Heart right ventricle (tissue), 16 donors: ENCODE data around the gene CARD9. TPM values are rescaled to one million over a fixed set of nuclear protein-coding genes. Genes with fewer than 3 reads are reported as not detected.

Experiments
- ATAC-seq, 8 donors: fragments of 200-7000 bp; cut with Tn5 transposase; one replicate each; pipeline ENCODE4 v1.9.1; 2020; ENCODE audit warnings: mild to moderate bottlenecking in 8 of 8, moderate library complexity in 8 of 8, moderate number of reproducible peaks in 1 of 8
- DNase-seq, 2 donors: peaks; one replicate each; pipeline ENCODE4 v3.0.0-alpha.2; 2020
- H3K27ac ChIP-seq, 10 donors: fragments of 200-600 bp; sonication (generic) in 2 of 10; one replicate each; pipeline versions ENCODE4 v1.5.0 to v1.8.0; 2020 to 2022; ENCODE audit warnings: mild to moderate bottlenecking in 3 of 10
- H3K27me3 ChIP-seq, 7 donors: fragments of 200-600 bp; one replicate each; pipeline ENCODE4 v1.8.0; 2021 to 2022; ENCODE audit warnings: mild to moderate bottlenecking in 2 of 7
- H3K36me3 ChIP-seq, 9 donors: fragments of 200-600 bp; sonication (generic) in 1 of 9; one replicate each; pipeline versions ENCODE4 v1.5.0 to v1.8.0; 2020 to 2022; ENCODE audit warnings: mild to moderate bottlenecking in 2 of 9
- H3K4me1 ChIP-seq, 9 donors: fragments of 200-600 bp; sonication (generic) in 1 of 9; one replicate each; pipeline versions ENCODE4 v1.5.0 to v1.8.0; 2020 to 2022; ENCODE audit warnings: mild to moderate bottlenecking in 4 of 9
- H3K4me3 ChIP-seq, 10 donors: fragments of 200-600 bp; sonication (generic) in 2 of 10; one replicate each; pipeline versions ENCODE4 v1.5.0 to v1.8.0; 2020 to 2022; ENCODE audit warnings: mild to moderate bottlenecking in 7 of 10, moderate library complexity in 2 of 10
- H3K9me3 ChIP-seq, 11 donors: fragments of 200-600 bp in 10 of 11; sonication (generic) in 2 of 11; one replicate each; pipeline versions ENCODE4 v1.5.0 to v1.8.0; 2013 to 2022; ENCODE audit warnings: mild to moderate bottlenecking in 2 of 11, control low read depth in 1 of 11, moderate library complexity in 1 of 11
- CTCF ChIP-seq, 9 donors: fragments of 200-600 bp; sonication (generic) in 2 of 9; IDR thresholded peaks; one replicate each; pipeline versions ENCODE4 v1.5.0 to v1.8.0; 2021 to 2022; ENCODE audit warnings: antibody characterized with exemption in 9 of 9, mild to moderate bottlenecking in 5 of 9, moderate library complexity in 1 of 9
- WGBS, 2 donors: extraction: QIAGEN DNeasy Blood & Tissue Kit; methylation state at CpG; one replicate each; pipeline ENCODE4 v1.1.7; 2013; ENCODE audit warnings: inconsistent platforms in 1 of 2; 5-methylcytosine and 5-hydroxymethylcytosine counted together
- intact Hi-C, 10 donors: fragments of 100-400 bp; cut with DNase I; formaldehyde crosslinking; loops; one replicate each; pipeline versions ENCODE4 v1.11.1 to v1.14.2; 2022
- polyA plus RNA-seq, 2 donors: library from polyadenylated mRNA; stranded (reverse); fragments of 200-250 nt; gene quantifications; one replicate each; pipeline ENCODE4 v1.2.3, GENCODE V29; 2013
- total RNA-seq, 10 donors: library from RNA; stranded (reverse); fragmentation: NEBNext Ultra II Directional in 3 of 10; extraction: Animal tissue kit (Norgen Biotek cat#: 25700) in 3 of 10; gene quantifications; one replicate each; pipeline versions ENCODE4 v1.2.1 to v1.2.4, GENCODE V29; 2021 to 2023
- donor health status: Arrhythmogenic right ventricular cardiomyopathy.
- donor health status: ischemic (EF 13 %, LVEDD 7.1; RV severe dilation, severe dysfunction).
- donor health status: healthy with polysubstance abuse.
- donor health status: DM: no; HTN: yes; CAD: no.
- donor health status: DM: no; HTN: no; CAD: no.
- donor health status: ischemic (EF 25% LVEDD 6.9; RV normal size, moderate dysfunction).
- donor health status: ischemic (EF 25% LVEDD 5.7; RV mildly dilated, moderate dysfunction).
- donor health status: healthy.
- donor health status: DM: yes; HTN: yes; CAD: no.
- donor health status: Ischemic cardiomyopathy.
- donor health status: ischemic (EF 35%, LVEDD 5.7; RV mildly dilated, moderate dysfunction).
- donor health status: nonischemic (EF 11% LVEDD 7.7; RV severe dilation, severe dysfunction).
- donor health status: DM: yes; HTN: yes; CAD: no.
- donor health status: PGD.
- donor health status: ischemic (EF 29% LVEDD 5.4; RV normal size, mild dysfunction).
- donor health status: nonischemic (EF 23%, LVEDD 6.1; RV moderate dilation, normal function).

Gene CARD9
- total and polyA plus RNA-seq, 12 donors: 0.21 to 2.0 (median 1.1) TPM; not detected in 1

DNA sequence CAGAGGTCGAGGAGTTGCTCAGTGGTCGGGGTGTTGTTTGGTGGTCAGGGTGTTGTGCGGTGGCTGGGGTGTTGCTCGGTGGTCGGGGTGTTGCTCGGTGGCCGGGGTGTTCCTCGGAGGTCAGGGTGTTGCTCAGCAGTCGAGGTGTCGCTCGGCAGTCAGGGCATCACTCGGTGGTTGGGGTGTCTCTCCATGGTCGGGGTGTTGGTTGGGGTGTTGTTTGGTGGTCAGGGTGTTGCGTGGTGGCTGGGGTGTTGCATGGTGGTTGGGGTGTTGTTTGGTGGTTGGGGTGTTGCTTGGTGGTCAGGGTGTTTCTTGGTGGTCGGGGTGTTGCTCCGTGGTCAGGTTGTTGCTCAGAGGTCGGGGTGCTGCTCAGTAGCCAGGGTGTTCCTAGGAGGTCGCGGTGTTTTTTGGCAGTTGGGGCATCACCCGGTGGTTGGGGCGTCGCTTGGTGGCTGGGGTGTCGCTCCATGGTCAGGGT, 57.2 kb downstream of the CARD9 start:
- Histone ChIP-seq H3K4me1 (no peaks in the 10 kb centered on the region), H3K36me3 (no peaks in the 10 kb centered on the region), H3K4me3 (no peak overlapping the region), H3K27me3 (peaks cover 0 to 8% (median 5%) of the 10 kb centered on the region in 7 donors), H3K27ac (no peak overlapping the region), H3K9me3 (peaks cover 0 to 23% (median 4%) of the 10 kb centered on the region in 11 donors)
- intact Hi-C loops: loop anchor here in 1 of 10 donors (10.0 kb wide), 1 partner anchor 88 kb away; the partner anchor contains the start of gene SNAPC4
- 94 to 97% methylated on average over 23 of the region's 23 CpGs for WGBS, 2 donors
- ATAC-seq: no peak
- no peak for TF ChIP-seq CTCF (IDR thresholded peaks at IDR 0.05)
- DNase-seq: peak in 1 of 2 donors; percentile 8

DNA sequence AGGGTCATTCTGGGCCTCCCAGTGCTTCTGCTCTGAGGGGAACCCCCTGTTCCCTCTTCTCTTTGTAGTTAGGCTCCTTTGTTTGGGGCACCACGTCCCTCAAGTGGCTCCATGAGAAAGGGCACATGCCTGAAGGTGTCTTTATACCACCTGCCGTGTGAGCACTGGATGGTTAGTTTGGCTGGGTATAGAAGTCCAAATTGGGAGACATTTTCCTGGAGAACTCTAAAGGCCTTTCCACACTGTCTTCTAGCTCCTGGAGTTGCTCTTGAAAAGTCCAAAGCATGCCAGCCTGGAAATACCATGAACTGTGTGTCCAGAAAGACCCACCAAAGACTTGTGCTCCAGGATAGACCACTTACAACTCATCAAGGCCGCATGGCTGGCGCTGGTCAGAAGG, 58.5 kb downstream of the CARD9 start:
- Histone ChIP-seq H3K4me3 (no peak overlapping the region), H3K9me3 (peaks cover 0 to 18% (median 4%) of the 10 kb centered on the region in 11 donors), H3K4me1 (no peaks in the 10 kb centered on the region), H3K36me3 (no peaks in the 10 kb centered on the region), H3K27ac (no peak overlapping the region), H3K27me3 (peaks cover 0 to 21% (median 18%) of the 10 kb centered on the region in 7 donors)
- ATAC-seq (no peak), DNase-seq (no peak)
- intact Hi-C loops: loop anchor here in 3 of 10 donors (5.0 to 10.0 kb wide), 2 partner anchors 87 to 90 kb away; partner anchors contain the start of gene SNAPC4 (in 3 of the 3)
- 85 to 86% methylated on average over 4 of the region's 4 CpGs for WGBS, 2 donors
- no peak for TF ChIP-seq CTCF (IDR thresholded peaks at IDR 0.05)

GRCh38 chr9:136314056-136314416, 59.4 kb downstream of the CARD9 start:
- WGBS, 2 donors: 84 to 89% methylated on average over 3 of the region's 3 CpGs
- ATAC-seq (no peak), DNase-seq (no peak)
- no peak overlapping the region for H3K27ac ChIP-seq
- peaks cover 0 to 18% (median 4%) of the 10 kb centered on the region in 11 donors for H3K9me3 ChIP-seq
- no peak overlapping the region for H3K4me3 ChIP-seq
- no peaks in the 10 kb centered on the region for H3K36me3 ChIP-seq
- no peaks in the 10 kb centered on the region for H3K4me1 ChIP-seq
- H3K27me3 ChIP-seq: peaks cover 0 to 29% (median 21%) of the 10 kb centered on the region in 7 donors
- intact Hi-C loops: loop anchor here in 3 of 10 donors (5.0 to 10.0 kb wide), 2 partner anchors 88 to 91 kb away; partner anchors contain the start of gene SNAPC4 (in 3 of the 3)
- no peak for TF ChIP-seq CTCF (IDR thresholded peaks at IDR 0.05)

Other genes with a start within 250 kb of the CARD9 start
- gene LHX3, start 168.5 kb downstream of the CARD9 start, total RNA-seq: not detected
- gene LHX3, start 168.5 kb downstream of the CARD9 start, polyA plus RNA-seq: not detected
- 1 to 10 TPM; 4.6 to 9.1 (median 7.7) TPM for gene QSOX2, start 127.9 kb downstream of the CARD9 start, total RNA-seq
- gene QSOX2, start 127.9 kb downstream of the CARD9 start, polyA plus RNA-seq: 1 to 10 TPM; 5.6 to 8.6 TPM
- under 1 TPM in 3 of 10 donors, not detected in 7; 0.02 to 0.04 (median 0.03) TPM for gene CCDC187, start 69.6 kb downstream of the CARD9 start, total RNA-seq
- gene CCDC187, start 69.6 kb downstream of the CARD9 start, polyA plus RNA-seq: under 1 TPM in 1 of 2 donors, not detected in 1; 0.07 TPM
- gene GPSM1, start 46.1 kb downstream of the CARD9 start, total RNA-seq: 10 to 100 TPM; 19.4 to 50.2 (median 24.8) TPM
- 10 to 100 TPM; 26.2 to 87.8 TPM for gene GPSM1, start 46.1 kb downstream of the CARD9 start, polyA plus RNA-seq
- gene DNLZ, start 9.9 kb downstream of the CARD9 start, total RNA-seq: 10 to 100 TPM; 23.3 to 39.5 (median 30.7) TPM
- gene DNLZ, start 9.9 kb downstream of the CARD9 start, polyA plus RNA-seq: 10 to 100 TPM; 37.0 to 49.2 TPM
- gene SNAPC4, start 26.5 kb upstream of the CARD9 start, total RNA-seq: 1 to 10 TPM; 3.4 to 6.1 (median 4.7) TPM
- 1 to 10 TPM; 3.0 to 8.3 TPM for gene SNAPC4, start 26.5 kb upstream of the CARD9 start, polyA plus RNA-seq
- 10 to 100 TPM; 11.5 to 26.9 (median 14.9) TPM for gene ENTR1, start 36.9 kb upstream of the CARD9 start, total RNA-seq
- 10 to 100 TPM; 21.4 to 23.7 TPM for gene ENTR1, start 36.9 kb upstream of the CARD9 start, polyA plus RNA-seq
- 10 to 100 TPM; 59.3 to 85.2 (median 75.4) TPM for gene PMPCA, start 37.0 kb upstream of the CARD9 start, total RNA-seq
- gene PMPCA, start 37.0 kb upstream of the CARD9 start, polyA plus RNA-seq: 10 to 100 TPM; 63.5 to 77.2 TPM
- gene INPP5E, start 66.2 kb upstream of the CARD9 start, total RNA-seq: 10 to 100 TPM in 3 of 10 donors, 1 to 10 TPM in 7; 7.4 to 12.5 (median 9.3) TPM
- 10 to 100 TPM in 1 of 2 donors, 1 to 10 TPM in 1; 6.6 to 16.8 TPM for gene INPP5E, start 66.2 kb upstream of the CARD9 start, polyA plus RNA-seq
- 10 to 100 TPM; 21.9 to 35.9 (median 28.6) TPM for gene SEC16A, start 109.4 kb upstream of the CARD9 start, total RNA-seq
- 10 to 100 TPM; 24.4 to 35.6 TPM for gene SEC16A, start 109.4 kb upstream of the CARD9 start, polyA plus RNA-seq
- 10 to 100 TPM; 12.0 to 27.0 (median 21.8) TPM for gene NOTCH1, start 172.4 kb upstream of the CARD9 start, total RNA-seq
- gene NOTCH1, start 172.4 kb upstream of the CARD9 start, polyA plus RNA-seq: 10 to 100 TPM in 1 of 2 donors, 1 to 10 TPM in 1; 7.3 to 14.5 TPM